Kidney (tissue), 14 donors: ENCODE results near the gene CHD6. TPM values are rescaled to one million over a fixed set of nuclear protein-coding genes. Genes with fewer than 3 reads are reported as not detected.
A peak's percentile ranks its signal among the peaks of the same experiment; 100 is the strongest.

Source experiments
- DNase-seq, 5 donors: peaks; one replicate each; pipeline ENCODE4 v3.0.0-alpha.2; 2013 to 2020
- FAIRE-seq: peaks from 2 replicates; lab custom pipeline; 2012; peaks lifted over from hg19 to GRCh38; lab: Jason Lieb, UNC
- H3K27ac ChIP-seq, 2 donors: one replicate each; pipeline ENCODE4 v1.7.0; 2013; ENCODE audit warnings: low read depth in 2 of 2, low read length in 2 of 2, inconsistent platforms in 1 of 2
- H3K27me3 ChIP-seq: one replicate; pipeline ENCODE4 v1.7.1; 2013; ENCODE audit warnings: low read length, inconsistent platforms; ENCODE audit not compliant: control insufficient read depth, insufficient read depth
- H3K36me3 ChIP-seq, 3 donors: one replicate each; pipeline versions ENCODE4 v1.7.0 to v1.7.1; 2013; ENCODE audit warnings: low read length in 3 of 3, control low read depth in 1 of 3, inconsistent platforms in 1 of 3; ENCODE audit not compliant: insufficient read depth in 3 of 3, control insufficient read depth in 2 of 3
- H3K4me1 ChIP-seq, 3 donors: one replicate each; pipeline versions ENCODE4 v1.7.0 to v1.7.1; 2013; ENCODE audit warnings: low read length in 3 of 3, inconsistent platforms in 1 of 3, low read depth in 1 of 3; ENCODE audit not compliant: control insufficient read depth in 2 of 3, insufficient read depth in 2 of 3
- H3K4me3 ChIP-seq, 3 donors: one replicate each; pipeline versions ENCODE4 v1.7.0 to v1.8.1; 2013; ENCODE audit warnings: low read length in 3 of 3, control low read depth in 1 of 3, inconsistent platforms in 1 of 3
- H3K9ac ChIP-seq, 3 donors: one replicate each; pipeline versions ENCODE4 v1.7.0 to v1.7.1; 2013; ENCODE audit warnings: low read length in 3 of 3, control low read depth in 1 of 3, inconsistent platforms in 1 of 3
- H3K9me3 ChIP-seq, 3 donors: one replicate each; pipeline versions ENCODE4 v1.7.0 to v1.7.1; 2013; ENCODE audit warnings: low read length in 3 of 3, control low read depth in 1 of 3, inconsistent platforms in 1 of 3; ENCODE audit not compliant: control insufficient read depth in 2 of 3, insufficient read depth in 1 of 3
- intact Hi-C: fragments of 100-400 bp; cut with DNase I; formaldehyde crosslinking; loops from one replicate; pipeline ENCODE4 v1.11.1; 2022
- polyA plus RNA-seq: library from polyadenylated mRNA; stranded (reverse); fragments of 350-450 nt; fragmentation: Illumina TruSeq; extraction: RNeasy Lipid Tissue Mini Kit (QIAGEN cat#74804); gene quantifications from one replicate; pipeline ENCODE4 v1.2.3, GENCODE V29; 2014; ENCODE audit warnings: low read depth, low replicate concordance; ENCODE audit not compliant: insufficient read depth
- total RNA-seq: library from RNA; stranded (reverse); fragmentation: NEBNext Ultra II Directional; extraction: Animal tissue kit (Norgen Biotek cat#: 25700); gene quantifications from one replicate; pipeline ENCODE4 v1.2.1, GENCODE V29; 2021
- TF ChIP-seq, protein P1 (sequence below): IDR thresholded peaks from 3 replicates; pipeline ENCODE4 v1.5.1; 2012; ENCODE audit warnings: mild to moderate bottlenecking, moderate library complexity, borderline replicate concordance; ENCODE audit not compliant: insufficient read depth; ENCODE audit errors: extremely low read depth
- donor health status: control.
- donor health status: control.
- donor health status: control.
- donor health status: control.
- donor health status: control.
- donor health status: DM: yes; HTN: yes; CAD: no.
- donor health status: Normal renal cell carcinoma (clear cell type).

CHD6 gene
- total and polyA plus RNA-seq, 2 donors from 2014 or later: 4.5 to 53.5 TPM

DNA sequence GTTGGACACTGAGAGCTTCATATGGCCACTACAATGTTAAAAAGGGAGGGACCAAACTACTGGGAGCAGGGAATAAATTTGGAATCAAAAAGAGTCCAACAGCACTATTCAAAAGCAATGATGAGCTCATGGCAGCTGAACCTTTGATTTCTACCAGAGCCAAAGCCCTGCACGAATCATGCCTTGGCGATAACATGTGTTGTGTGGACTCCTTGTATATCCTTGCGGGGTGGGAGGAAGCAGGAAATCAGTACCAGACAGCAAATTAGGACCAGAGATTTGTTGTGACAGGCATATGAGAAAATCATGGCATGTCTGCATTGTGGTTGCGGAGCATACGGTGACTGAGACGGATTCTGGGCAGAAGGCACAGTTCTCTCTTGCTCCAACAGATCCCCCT lies 166.0 kb downstream of the CHD6 start:
- Histone ChIP-seq H3K4me1 (no peaks in the 10 kb centered on the region), H3K27me3 (no peaks in the 10 kb centered on the region), H3K4me3 (no peak overlapping the region), H3K36me3 (peaks cover 13 to 78% (median 42%) of the 10 kb centered on the region in 3 donors), H3K27ac (no peak overlapping the region), H3K9me3 (no peaks in the 10 kb centered on the region), H3K9ac (no peak overlapping the region)
- FAIRE-seq: no peak
- DNase-seq: no peak
- TF ChIP-seq, protein P1, sequence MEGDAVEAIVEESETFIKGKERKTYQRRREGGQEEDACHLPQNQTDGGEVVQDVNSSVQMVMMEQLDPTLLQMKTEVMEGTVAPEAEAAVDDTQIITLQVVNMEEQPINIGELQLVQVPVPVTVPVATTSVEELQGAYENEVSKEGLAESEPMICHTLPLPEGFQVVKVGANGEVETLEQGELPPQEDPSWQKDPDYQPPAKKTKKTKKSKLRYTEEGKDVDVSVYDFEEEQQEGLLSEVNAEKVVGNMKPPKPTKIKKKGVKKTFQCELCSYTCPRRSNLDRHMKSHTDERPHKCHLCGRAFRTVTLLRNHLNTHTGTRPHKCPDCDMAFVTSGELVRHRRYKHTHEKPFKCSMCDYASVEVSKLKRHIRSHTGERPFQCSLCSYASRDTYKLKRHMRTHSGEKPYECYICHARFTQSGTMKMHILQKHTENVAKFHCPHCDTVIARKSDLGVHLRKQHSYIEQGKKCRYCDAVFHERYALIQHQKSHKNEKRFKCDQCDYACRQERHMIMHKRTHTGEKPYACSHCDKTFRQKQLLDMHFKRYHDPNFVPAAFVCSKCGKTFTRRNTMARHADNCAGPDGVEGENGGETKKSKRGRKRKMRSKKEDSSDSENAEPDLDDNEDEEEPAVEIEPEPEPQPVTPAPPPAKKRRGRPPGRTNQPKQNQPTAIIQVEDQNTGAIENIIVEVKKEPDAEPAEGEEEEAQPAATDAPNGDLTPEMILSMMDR: no peak
- intact Hi-C loops: no loop called here

- FAIRE-seq: no peak
- Histone ChIP-seq H3K4me1 (no peaks in the 10 kb centered on the region), H3K27me3 (no peaks in the 10 kb centered on the region), H3K27ac (no peak overlapping the region), H3K9ac (no peak overlapping the region), H3K4me3 (no peak overlapping the region), H3K9me3 (no peaks in the 10 kb centered on the region), H3K36me3 (peaks cover 13 to 78% (median 53%) of the 10 kb centered on the region in 3 donors)
- intact Hi-C loops: no loop called here
- TF ChIP-seq, protein P1: no peak
- DNase-seq: peak in 1 of 5 donors; percentile 24
Measured at GRCh38 chr20:41447006-41447405, 171.2 kb downstream of the CHD6 start.

GRCh38 chr20:41446456-41446855 lies 171.7 kb downstream of the CHD6 start:
- Histone ChIP-seq H3K4me3 (no peak overlapping the region), H3K9ac (no peak overlapping the region), H3K27me3 (no peaks in the 10 kb centered on the region), H3K36me3 (peaks cover 12 to 74% (median 47%) of the 10 kb centered on the region in 3 donors), H3K27ac (no peak overlapping the region), H3K9me3 (no peaks in the 10 kb centered on the region), H3K4me1 (no peaks in the 10 kb centered on the region)
- TF ChIP-seq, protein P1: no peak
- intact Hi-C loops: no loop called here
- DNase-seq: peak in 4 of 5 donors; percentile 80 to 90 (median 86)
- no peak for FAIRE-seq

DNA sequence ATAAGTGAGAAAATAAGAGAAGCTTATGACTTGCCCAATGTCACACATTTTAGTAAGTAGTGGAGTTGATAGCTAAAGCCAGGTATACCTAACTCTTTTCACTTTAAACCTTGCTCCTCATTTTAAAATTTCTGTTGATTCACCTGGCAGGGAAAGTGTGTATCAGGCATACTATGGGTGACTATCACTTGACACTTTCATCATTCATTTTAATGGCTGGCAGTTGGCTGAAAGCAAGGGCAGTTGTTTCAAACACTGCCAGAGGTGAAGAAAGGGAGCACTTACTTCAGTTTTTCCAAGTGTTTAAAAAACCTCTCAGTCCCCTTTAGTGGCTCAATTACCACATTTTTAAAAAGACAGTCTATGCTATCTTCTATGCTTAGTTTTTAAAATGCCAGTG lies 173.4 kb downstream of the CHD6 start:
- Histone ChIP-seq H3K4me3 (no peak overlapping the region), H3K27me3 (no peaks in the 10 kb centered on the region), H3K27ac (no peak overlapping the region), H3K9me3 (no peaks in the 10 kb centered on the region), H3K4me1 (no peaks in the 10 kb centered on the region), H3K9ac (no peak overlapping the region), H3K36me3 (peaks cover 8 to 74% (median 46%) of the 10 kb centered on the region in 3 donors)
- intact Hi-C loops: no loop called here
- no peak for FAIRE-seq
- DNase-seq: peak in 1 of 5 donors; percentile 20
- TF ChIP-seq, protein P1: no peak
